ENCODE data around the gene MLH3.

DNA sequence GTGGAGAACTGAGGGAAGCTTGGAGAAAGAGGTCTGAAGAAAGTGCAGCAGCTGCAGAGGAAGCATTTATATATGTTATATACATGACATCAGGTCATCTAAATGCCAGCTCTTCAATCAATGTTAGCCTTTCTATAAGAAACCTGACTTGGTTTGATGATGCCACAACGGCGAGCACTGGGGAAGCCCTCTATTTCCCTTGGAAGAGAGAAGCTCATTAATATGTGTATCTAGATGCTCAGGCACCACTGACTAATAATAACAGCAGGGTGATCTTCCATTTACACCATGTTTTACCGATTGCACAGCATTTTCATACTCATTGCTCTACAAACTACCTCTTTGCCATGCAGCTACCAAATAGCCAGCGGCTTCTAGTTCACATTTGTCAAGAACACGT lies 11.7 kb upstream of the MLH3 start:
- TF ChIP-seq JUND (IDR thresholded peaks at IDR 0.05; ENCODE audit: low read depth, low read length) (no peak), POLR2AphosphoS2 (IDR thresholded peaks at IDR 0.05; ENCODE audit: low read depth, low read length) (no peak), TAF1 (IDR thresholded peaks at IDR 0.05; ENCODE audit: borderline replicate concordance, low read depth, low read length) (no peak), JUNB (IDR thresholded peaks at IDR 0.05) (no peak)
- TF ChIP-seq, protein P1, sequence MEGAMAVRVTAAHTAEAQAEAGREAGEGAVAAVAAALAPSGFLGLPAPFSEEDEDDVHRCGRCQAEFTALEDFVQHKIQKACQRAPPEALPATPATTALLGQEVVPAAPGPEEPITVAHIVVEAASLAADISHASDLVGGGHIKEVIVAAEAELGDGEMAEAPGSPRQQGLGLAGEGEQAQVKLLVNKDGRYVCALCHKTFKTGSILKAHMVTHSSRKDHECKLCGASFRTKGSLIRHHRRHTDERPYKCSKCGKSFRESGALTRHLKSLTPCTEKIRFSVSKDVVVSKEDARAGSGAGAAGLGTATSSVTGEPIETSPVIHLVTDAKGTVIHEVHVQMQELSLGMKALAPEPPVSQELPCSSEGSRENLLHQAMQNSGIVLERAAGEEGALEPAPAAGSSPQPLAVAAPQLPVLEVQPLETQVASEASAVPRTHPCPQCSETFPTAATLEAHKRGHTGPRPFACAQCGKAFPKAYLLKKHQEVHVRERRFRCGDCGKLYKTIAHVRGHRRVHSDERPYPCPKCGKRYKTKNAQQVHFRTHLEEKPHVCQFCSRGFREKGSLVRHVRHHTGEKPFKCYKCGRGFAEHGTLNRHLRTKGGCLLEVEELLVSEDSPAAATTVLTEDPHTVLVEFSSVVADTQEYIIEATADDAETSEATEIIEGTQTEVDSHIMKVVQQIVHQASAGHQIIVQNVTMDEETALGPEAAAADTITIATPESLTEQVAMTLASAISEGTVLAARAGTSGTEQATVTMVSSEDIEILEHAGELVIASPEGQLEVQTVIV (IDR thresholded peaks at IDR 0.05; ENCODE audit: borderline replicate concordance, partially characterized antibody), result no peak
- TF ChIP-seq, protein P2, sequence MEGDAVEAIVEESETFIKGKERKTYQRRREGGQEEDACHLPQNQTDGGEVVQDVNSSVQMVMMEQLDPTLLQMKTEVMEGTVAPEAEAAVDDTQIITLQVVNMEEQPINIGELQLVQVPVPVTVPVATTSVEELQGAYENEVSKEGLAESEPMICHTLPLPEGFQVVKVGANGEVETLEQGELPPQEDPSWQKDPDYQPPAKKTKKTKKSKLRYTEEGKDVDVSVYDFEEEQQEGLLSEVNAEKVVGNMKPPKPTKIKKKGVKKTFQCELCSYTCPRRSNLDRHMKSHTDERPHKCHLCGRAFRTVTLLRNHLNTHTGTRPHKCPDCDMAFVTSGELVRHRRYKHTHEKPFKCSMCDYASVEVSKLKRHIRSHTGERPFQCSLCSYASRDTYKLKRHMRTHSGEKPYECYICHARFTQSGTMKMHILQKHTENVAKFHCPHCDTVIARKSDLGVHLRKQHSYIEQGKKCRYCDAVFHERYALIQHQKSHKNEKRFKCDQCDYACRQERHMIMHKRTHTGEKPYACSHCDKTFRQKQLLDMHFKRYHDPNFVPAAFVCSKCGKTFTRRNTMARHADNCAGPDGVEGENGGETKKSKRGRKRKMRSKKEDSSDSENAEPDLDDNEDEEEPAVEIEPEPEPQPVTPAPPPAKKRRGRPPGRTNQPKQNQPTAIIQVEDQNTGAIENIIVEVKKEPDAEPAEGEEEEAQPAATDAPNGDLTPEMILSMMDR (IDR thresholded peaks at IDR 0.05 in 2 of 3, conservative IDR thresholded peaks at IDR 0.05 in 1 of 3; ENCODE audit: control insufficient read depth in 2 of 3, extremely low read depth in 1 of 3, insufficient read depth in 1 of 3, low read depth in 3 of 3, low read length in 3 of 3), result no peak
